RWPE2 (cell line): ENCODE results near the gene TH.

Experiments used
- ATAC-seq: fragments of 200-7000 bp; cut with Tn5 transposase; 3 replicates; pipeline ENCODE4 v1.9.1; 2021; ENCODE audit warnings: low read depth
- DNase-seq: peaks from one replicate; pipeline ENCODE4 v3.0.0-alpha.2; 2020; ENCODE audit warnings: low spot score
- H3K27ac ChIP-seq: fragments of 450-650 bp; 2 replicates; pipeline ENCODE4 v1.5.1; 2017; ENCODE audit warnings: mild to moderate bottlenecking; ENCODE audit not compliant: poor library complexity, severe bottlenecking
- H3K27me3 ChIP-seq: fragments of 250-450 bp; sonication (Bioruptor Pico); 2 replicates; pipeline ENCODE4 v1.5.1; 2021; ENCODE audit warnings: mild to moderate bottlenecking, moderate library complexity; ENCODE audit not compliant: insufficient read depth, poor library complexity, severe bottlenecking
- H3K36me3 ChIP-seq: fragments of 250-450 bp; sonication (Bioruptor Pico); 2 replicates; pipeline ENCODE4 v1.5.1; 2020; ENCODE audit warnings: low read depth, mild to moderate bottlenecking, moderate library complexity
- H3K4me1 ChIP-seq: fragments of 250-450 bp; sonication (Bioruptor Pico); 2 replicates; pipeline ENCODE4 v1.5.1; 2021; ENCODE audit warnings: mild to moderate bottlenecking, moderate library complexity; ENCODE audit not compliant: insufficient read depth, poor library complexity, severe bottlenecking
- H3K4me3 ChIP-seq: fragments of 250-450 bp; sonication (Bioruptor Pico); 2 replicates; pipeline ENCODE4 v1.5.1; 2021; ENCODE audit warnings: mild to moderate bottlenecking, moderate library complexity; ENCODE audit not compliant: severe bottlenecking
- H3K9me3 ChIP-seq: fragments of 250-450 bp; sonication (Bioruptor Pico); 2 replicates; pipeline ENCODE4 v1.5.1; 2021; ENCODE audit warnings: mild to moderate bottlenecking, moderate library complexity; ENCODE audit not compliant: severe bottlenecking
- TF ChIP-seq, protein P1 (sequence below): fragments of 450-650 bp; IDR thresholded peaks from one replicate; pipeline ENCODE4 v1.5.1; 2017; ENCODE audit warnings: mild to moderate bottlenecking, moderate library complexity; ENCODE audit not compliant: poor library complexity, severe bottlenecking

TH gene

GRCh38 chr11:2173150-2173693 is 1.6 kb upstream of the TH start:
- no peak overlapping the region for H3K27ac ChIP-seq
- TF ChIP-seq, protein P1, sequence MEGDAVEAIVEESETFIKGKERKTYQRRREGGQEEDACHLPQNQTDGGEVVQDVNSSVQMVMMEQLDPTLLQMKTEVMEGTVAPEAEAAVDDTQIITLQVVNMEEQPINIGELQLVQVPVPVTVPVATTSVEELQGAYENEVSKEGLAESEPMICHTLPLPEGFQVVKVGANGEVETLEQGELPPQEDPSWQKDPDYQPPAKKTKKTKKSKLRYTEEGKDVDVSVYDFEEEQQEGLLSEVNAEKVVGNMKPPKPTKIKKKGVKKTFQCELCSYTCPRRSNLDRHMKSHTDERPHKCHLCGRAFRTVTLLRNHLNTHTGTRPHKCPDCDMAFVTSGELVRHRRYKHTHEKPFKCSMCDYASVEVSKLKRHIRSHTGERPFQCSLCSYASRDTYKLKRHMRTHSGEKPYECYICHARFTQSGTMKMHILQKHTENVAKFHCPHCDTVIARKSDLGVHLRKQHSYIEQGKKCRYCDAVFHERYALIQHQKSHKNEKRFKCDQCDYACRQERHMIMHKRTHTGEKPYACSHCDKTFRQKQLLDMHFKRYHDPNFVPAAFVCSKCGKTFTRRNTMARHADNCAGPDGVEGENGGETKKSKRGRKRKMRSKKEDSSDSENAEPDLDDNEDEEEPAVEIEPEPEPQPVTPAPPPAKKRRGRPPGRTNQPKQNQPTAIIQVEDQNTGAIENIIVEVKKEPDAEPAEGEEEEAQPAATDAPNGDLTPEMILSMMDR: peak; percentile 23
- H3K9me3 ChIP-seq: no peaks in the 10 kb centered on the region
- no peak overlapping the region for H3K4me3 ChIP-seq
- no peaks in the 10 kb centered on the region for H3K36me3 ChIP-seq
- ATAC-seq (no peak), DNase-seq (no peak)
- peaks cover 11% of the 10 kb centered on the region for H3K4me1 ChIP-seq
- no peaks in the 10 kb centered on the region for H3K27me3 ChIP-seq

- DNase-seq (no peak), ATAC-seq (no peak)
- no peaks in the 10 kb centered on the region for H3K9me3 ChIP-seq
- no peak overlapping the region for H3K27ac ChIP-seq
- no peak overlapping the region for H3K4me3 ChIP-seq
- H3K4me1 ChIP-seq: peaks cover 9% of the 10 kb centered on the region
- no peaks in the 10 kb centered on the region for H3K27me3 ChIP-seq
- TF ChIP-seq, protein P1: no peak
- H3K36me3 ChIP-seq: no peaks in the 10 kb centered on the region
Measured at GRCh38 chr11:2172676-2173075, 1.1 kb upstream of the TH start.

DNA sequence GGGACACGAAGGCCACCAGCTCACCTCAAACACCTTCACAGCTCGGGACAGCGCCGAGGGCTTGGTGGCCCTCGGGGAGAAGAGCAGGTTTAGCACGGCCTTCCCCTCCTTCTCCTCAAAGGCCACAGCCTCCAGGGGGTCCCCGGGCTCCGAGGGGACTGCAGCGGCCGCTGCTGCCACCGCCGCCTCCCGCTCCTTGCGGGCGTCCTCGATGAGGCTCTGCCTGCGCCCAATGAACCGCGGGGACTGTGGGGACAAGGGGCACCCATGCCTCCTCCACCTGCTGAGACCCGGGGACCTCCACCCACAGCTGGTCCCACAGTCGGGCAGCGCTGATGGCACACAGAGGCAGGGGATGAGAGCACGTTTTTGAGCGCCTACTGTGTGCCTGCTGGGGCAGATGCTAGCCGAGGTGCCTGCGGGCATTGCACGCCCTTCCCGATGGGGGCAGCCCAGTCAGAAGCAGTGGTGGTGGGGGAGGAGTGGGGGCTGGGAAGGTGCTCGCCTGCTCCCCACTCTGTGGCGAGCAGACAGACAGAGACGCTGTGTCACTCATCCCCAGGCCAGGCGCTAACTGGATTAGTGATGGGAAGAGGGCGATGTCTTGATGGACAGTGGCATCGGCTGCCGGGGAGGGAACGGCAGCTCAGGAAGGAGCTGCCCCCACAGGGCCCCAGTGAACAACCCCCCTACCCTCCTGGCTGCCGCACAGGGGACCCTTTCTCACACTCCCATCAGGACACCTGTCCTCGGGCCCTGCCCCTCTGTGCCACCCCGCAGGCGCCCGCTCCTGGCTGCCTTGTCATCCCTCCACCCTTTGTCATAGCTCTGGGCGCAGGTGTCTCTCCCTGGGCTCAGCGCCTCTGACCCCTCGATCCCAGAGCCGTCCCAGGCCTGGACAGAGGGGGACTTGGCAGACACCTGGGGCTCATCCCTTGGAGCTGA is 1.7 kb downstream of the TH start:
- Histone ChIP-seq H3K4me3 (no peak overlapping the region), H3K9me3 (no peaks in the 10 kb centered on the region), H3K36me3 (no peaks in the 10 kb centered on the region), H3K27me3 (no peaks in the 10 kb centered on the region), H3K4me1 (no peaks in the 10 kb centered on the region), H3K27ac (no peak overlapping the region)
- ATAC-seq (no peak), DNase-seq (no peak)
- TF ChIP-seq, protein P1: no peak

- H3K4me1 ChIP-seq: no peaks in the 10 kb centered on the region
- H3K27me3 ChIP-seq: no peaks in the 10 kb centered on the region
- no peaks in the 10 kb centered on the region for H3K9me3 ChIP-seq
- H3K27ac ChIP-seq: no peak overlapping the region
- H3K36me3 ChIP-seq: no peaks in the 10 kb centered on the region
- DNase-seq (no peak), ATAC-seq (no peak)
- no peak overlapping the region for H3K4me3 ChIP-seq
- TF ChIP-seq, protein P1: no peak
Measured at GRCh38 chr11:2169005-2169378, 2.6 kb downstream of the TH start.
